Endothelial cell of umbilical vein (primary cell): Measurements from ENCODE around the gene ADAMTS6. TPM values are rescaled to one million over a fixed set of nuclear protein-coding genes. Genes with fewer than 3 reads are reported as not detected.

Experiments used
- BruUV-seq: library from RNA; stranded (reverse); fragments of 400-500 nt; replicated peaks from 2 replicates; lab custom pipeline; 2021; lab: Mats Ljungman, UMichigan
- CTCF ChIA-PET: fragments of 300-600, 350-600 bp; sonication (Branson Sonifier 250); formaldehyde crosslinking; loops from one replicate; lab custom pipeline; 2021; ENCODE audit warnings: antibody characterized with exemption, inconsistent platforms; lab: Charles Lee
- POLR2A ChIA-PET: fragments of 300-600, 350-600 bp; sonication (Branson Sonifier 250); formaldehyde crosslinking; loops from one replicate; lab custom pipeline; 2021; ENCODE audit warnings: antibody characterized with exemption, inconsistent platforms; lab: Charles Lee
- DNase-seq: peaks from one replicate; pipeline ENCODE4 v3.0.0-alpha.2; 2011; ENCODE audit warnings: low read depth, low spot score
- FAIRE-seq: peaks from 2 replicates; lab custom pipeline; 2011; peaks lifted over from hg19 to GRCh38; lab: Jason Lieb, UNC
- H2AFZ ChIP-seq: 2 replicates; pipeline ENCODE4 v1.6.0; 2012; ENCODE audit warnings: low read depth, low read length, control low read depth, inconsistent platforms
- H3K27ac ChIP-seq: 2 replicates; pipeline ENCODE4 v1.5.1; 2011; ENCODE audit warnings: low read depth, mild to moderate bottlenecking, control low read depth, low read length, moderate library complexity; ENCODE audit not compliant: insufficient read depth
- H3K27me3 ChIP-seq, 2 experiments: 2 replicates each; pipeline versions ENCODE4 v1.6.0 to v1.6.1; 2011; ENCODE audit warnings: low read length in 2 of 2, mixed read lengths in 1 of 2; ENCODE audit not compliant: control insufficient read depth in 2 of 2, insufficient read depth in 2 of 2
- H3K36me3 ChIP-seq, 2 experiments: 2 replicates in 1 of 2; 3 replicates in 1 of 2; pipeline ENCODE4 v1.5.1; 2011; ENCODE audit warnings: low read length in 2 of 2, mild to moderate bottlenecking in 1 of 2, moderate library complexity in 1 of 2; ENCODE audit not compliant: control insufficient read depth in 2 of 2, insufficient read depth in 2 of 2; ENCODE audit errors: extremely low read depth in 1 of 2
- H3K4me1 ChIP-seq: 3 replicates; pipeline ENCODE4 v1.5.1; 2011; ENCODE audit warnings: mild to moderate bottlenecking, low read length; ENCODE audit not compliant: control insufficient read depth, insufficient read depth; ENCODE audit errors: extremely low read depth
- H3K4me2 ChIP-seq: 2 replicates; pipeline ENCODE4 v1.6.1; 2011; ENCODE audit warnings: low read length, control low read depth, mixed read lengths; ENCODE audit not compliant: insufficient read depth
- H3K4me3 ChIP-seq, 3 experiments: fragments of 200-600 bp in 1 of 3; sonication (generic), shearing (Covaris generic) in 1 of 3; replicated peaks in 1 of 3; 2 replicates each; pipeline ENCODE4 v1.5.1; 2011 to 2016; ENCODE audit warnings: control low read depth in 3 of 3, low read length in 3 of 3, mild to moderate bottlenecking in 2 of 3, inconsistent platforms in 1 of 3, low read depth in 1 of 3, moderate library complexity in 1 of 3; ENCODE audit not compliant: insufficient read depth in 1 of 3
- H3K79me2 ChIP-seq: 2 replicates; pipeline ENCODE4 v1.6.0; 2012; ENCODE audit warnings: low read length, inconsistent platforms; ENCODE audit not compliant: control insufficient read depth, insufficient read depth
- H3K9ac ChIP-seq: replicated peaks from 2 replicates; pipeline ENCODE3; 2011; ENCODE audit warnings: low read length, control low read depth; ENCODE audit not compliant: insufficient read depth; ENCODE audit errors: extremely low read depth
- H3K9me1 ChIP-seq: replicated peaks from 3 replicates; pipeline ENCODE4 v1.6.0; 2011; ENCODE audit warnings: mild to moderate bottlenecking, low read length; ENCODE audit not compliant: control insufficient read depth, insufficient read depth; ENCODE audit errors: extremely low read depth
- H3K9me3 ChIP-seq: replicated peaks from 2 replicates; pipeline ENCODE4 v1.5.1; 2012; ENCODE audit warnings: low read length, inconsistent platforms; ENCODE audit not compliant: control insufficient read depth, insufficient read depth
- H4K20me1 ChIP-seq: replicated peaks from 2 replicates; pipeline ENCODE3; 2011; ENCODE audit warnings: mild to moderate bottlenecking, low read length; ENCODE audit not compliant: control insufficient read depth, insufficient read depth; ENCODE audit errors: extremely low read depth
- CTCF ChIP-seq, 2 donors: IDR thresholded peaks; 1 replicate in 1 of 2; 2 replicates in 1 of 2; pipeline ENCODE4 v1.5.1; 2011; ENCODE audit warnings: low read length in 2 of 2, mild to moderate bottlenecking in 2 of 2, moderate library complexity in 2 of 2, control low read depth in 1 of 2, inconsistent platforms in 1 of 2, low read depth in 1 of 2; ENCODE audit not compliant: insufficient read depth in 1 of 2; ENCODE audit errors: extremely low read depth in 1 of 2
- EZH2 ChIP-seq: IDR thresholded peaks from 2 replicates; pipeline ENCODE4 v1.6.1; 2012; ENCODE audit warnings: borderline replicate concordance, low read depth, mild to moderate bottlenecking, moderate library complexity, low read length, inconsistent platforms; ENCODE audit not compliant: severe bottlenecking
- FOS ChIP-seq: IDR thresholded peaks from 2 replicates; pipeline ENCODE4 v1.6.1; 2011; ENCODE audit warnings: mild to moderate bottlenecking, low read length, moderate library complexity, borderline replicate concordance; ENCODE audit not compliant: insufficient read depth
- GATA2 ChIP-seq: IDR thresholded peaks from 2 replicates; pipeline ENCODE4 v1.7.0; 2011; ENCODE audit warnings: low read depth, mild to moderate bottlenecking, moderate library complexity, mixed read lengths, low read length; ENCODE audit not compliant: insufficient read length, insufficient read depth
- JUN ChIP-seq: IDR thresholded peaks from 2 replicates; pipeline ENCODE4 v1.6.1; 2011; ENCODE audit warnings: borderline replicate concordance, low read depth; ENCODE audit not compliant: insufficient read length, insufficient read depth
- MYC ChIP-seq: IDR thresholded peaks from one replicate; pipeline ENCODE4 v1.6.1; 2011; ENCODE audit warnings: mild to moderate bottlenecking, low read depth, low read length
- POLR2A ChIP-seq: IDR thresholded peaks from 2 replicates; pipeline ENCODE4 v1.6.1; 2012; ENCODE audit warnings: low read depth, mild to moderate bottlenecking, control low read depth, low read length
- POLR2AphosphoS5 ChIP-seq: IDR thresholded peaks from 2 replicates; pipeline ENCODE4 v1.6.1; 2012; ENCODE audit warnings: low read depth, mild to moderate bottlenecking, control low read depth, low read length, moderate library complexity; ENCODE audit not compliant: insufficient read depth
- dilution Hi-C: fragments of 300-500 bp; cut with MboI; formaldehyde crosslinking; loops from one replicate; pipeline ENCODE4 v1.15.0; 2019; ENCODE audit warnings: low sequenced_read_pairs; ENCODE audit not compliant: extremely low pct_ligation_motif_present
- intact Hi-C: fragments of 100-400 bp; cut with micrococcal nuclease; formaldehyde crosslinking; loops from one replicate; pipeline ENCODE4 v1.10.0; 2022
- polyA plus RNA-seq, 4 experiments: library from polyadenylated mRNA; depleted of rRNA in 3 of 4; stranded (reverse) in 3 of 4; unstranded in 1 of 4; fragments of >200 nt; gene quantifications; 2 replicates each; pipeline versions ENCODE4 v1.2.1 to v1.2.3, GENCODE V29; 2011 to 2012; ENCODE audit warnings: missing spikeins in 1 of 4
- total RNA-seq: library from RNA; stranded (reverse); gene quantifications from 2 replicates; pipeline ENCODE4 v1.2.3, GENCODE V29; 2021
- TF ChIP-seq, protein P1 (sequence below): IDR thresholded peaks from 2 replicates; pipeline ENCODE4 v1.6.1; 2011; ENCODE audit not compliant: insufficient read depth, insufficient read length

ADAMTS6 gene
- total and polyA plus RNA-seq, 2 donors (not counting 3 experiments of a cell fraction or from before 2014, with no cell fraction given) = 20.4 to 43.4 TPM

GRCh38 chr5:65307088-65307487 lies 174.6 kb downstream of the ADAMTS6 start:
- no TSS peak for BruUV-seq
- intact Hi-C loops = no loop called here
- H3K36me3 ChIP-seq = peaks cover 0 to 10% of the 10 kb centered on the region in 2 experiments

More at GRCh38 chr5:65307088-65307487, 174.6 kb downstream of the ADAMTS6 start:
- no peaks in the 10 kb centered on the region for H3K27me3 ChIP-seq
- H3K4me1 ChIP-seq = no peaks in the 10 kb centered on the region
- no peak overlapping the region for H3K27ac ChIP-seq
- H3K4me3 ChIP-seq = no peak overlapping the region
- H3K9me1 ChIP-seq = no peaks in the 10 kb centered on the region
- ChIA-PET POLR2A (no interaction called here), CTCF (no interaction called here)
- H3K9me3 ChIP-seq = no peaks in the 10 kb centered on the region
- H2AFZ ChIP-seq = no peak overlapping the region
- TF ChIP-seq POLR2A (no peak), FOS (no peak), MYC (no peak), CTCF (IDR thresholded peaks at IDR 0.05; ENCODE audit: extremely low read depth in 1 of 2, insufficient read depth in 1 of 2, low read depth in 1 of 2, low read length in 2 of 2) (no peak), POLR2AphosphoS5 (no peak), GATA2 (no peak), JUN (no peak), EZH2 (no peak)
- TF ChIP-seq, protein P1, sequence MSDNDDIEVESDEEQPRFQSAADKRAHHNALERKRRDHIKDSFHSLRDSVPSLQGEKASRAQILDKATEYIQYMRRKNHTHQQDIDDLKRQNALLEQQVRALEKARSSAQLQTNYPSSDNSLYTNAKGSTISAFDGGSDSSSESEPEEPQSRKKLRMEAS = no peak
- FAIRE-seq (no peak), DNase-seq (no peak)
- no peak overlapping the region for H3K9ac ChIP-seq
- H3K79me2 ChIP-seq = no peaks in the 10 kb centered on the region
- dilution Hi-C loops = no loop called here
- no peak overlapping the region for H3K4me2 ChIP-seq
- no peaks in the 10 kb centered on the region for H4K20me1 ChIP-seq
